Measurements from ENCODE around the gene NUMA1. TPM values are rescaled to one million over a fixed set of nuclear protein-coding genes. Genes with fewer than 3 reads are reported as not detected.
A peak's percentile ranks its signal among the peaks of the same experiment; 100 is the strongest.

The NUMA1 gene
- total and polyA plus RNA-seq, 3 experiments from 2014 or later = 73.5 to 110 (median 106) TPM

- ChIA-PET POLR2A (no interaction called here), CTCF (no interaction called here)
- no peaks in the 10 kb centered on the region for H3K9me3 Mint-ChIP-seq
- no peak overlapping the region for H3K27ac ChIP-seq (ENCODE audit: low read depth, low read length)
- H3K27ac Mint-ChIP-seq = peak overlapping the region in 1 of 8 donors; percentile 82
- H3K4me1 ChIP-seq (ENCODE audit: insufficient read depth, low read length) = no peaks in the 10 kb centered on the region
- no peak overlapping the region for H3K4me3 Mint-ChIP-seq
- H3K4me1 Mint-ChIP-seq = peaks cover 6 to 8% (median 7%) of the 10 kb centered on the region in 3 donors
- peaks cover 79% of the 10 kb centered on the region for H3K36me3 ChIP-seq (ENCODE audit: insufficient read depth, low read length)
- H3K27me3 ChIP-seq (ENCODE audit: insufficient read depth, low read length, poor library complexity, severe bottlenecking) = no peaks in the 10 kb centered on the region
- H3K4me3 ChIP-seq (ENCODE audit: low read length) = no peak overlapping the region
- H3K27me3 Mint-ChIP-seq = peaks cover 0 to 3% of the 10 kb centered on the region in 2 donors
- no peak for DNase-seq
- H3K9me3 ChIP-seq (ENCODE audit: low read length) = no peaks in the 10 kb centered on the region
- H3K36me3 Mint-ChIP-seq = peaks cover 4 to 99% (median 23%) of the 10 kb centered on the region in 3 donors
These were observed 73.8 kb downstream of the NUMA1 start for GRCh38 chr11:72006309-72007088.

DNA sequence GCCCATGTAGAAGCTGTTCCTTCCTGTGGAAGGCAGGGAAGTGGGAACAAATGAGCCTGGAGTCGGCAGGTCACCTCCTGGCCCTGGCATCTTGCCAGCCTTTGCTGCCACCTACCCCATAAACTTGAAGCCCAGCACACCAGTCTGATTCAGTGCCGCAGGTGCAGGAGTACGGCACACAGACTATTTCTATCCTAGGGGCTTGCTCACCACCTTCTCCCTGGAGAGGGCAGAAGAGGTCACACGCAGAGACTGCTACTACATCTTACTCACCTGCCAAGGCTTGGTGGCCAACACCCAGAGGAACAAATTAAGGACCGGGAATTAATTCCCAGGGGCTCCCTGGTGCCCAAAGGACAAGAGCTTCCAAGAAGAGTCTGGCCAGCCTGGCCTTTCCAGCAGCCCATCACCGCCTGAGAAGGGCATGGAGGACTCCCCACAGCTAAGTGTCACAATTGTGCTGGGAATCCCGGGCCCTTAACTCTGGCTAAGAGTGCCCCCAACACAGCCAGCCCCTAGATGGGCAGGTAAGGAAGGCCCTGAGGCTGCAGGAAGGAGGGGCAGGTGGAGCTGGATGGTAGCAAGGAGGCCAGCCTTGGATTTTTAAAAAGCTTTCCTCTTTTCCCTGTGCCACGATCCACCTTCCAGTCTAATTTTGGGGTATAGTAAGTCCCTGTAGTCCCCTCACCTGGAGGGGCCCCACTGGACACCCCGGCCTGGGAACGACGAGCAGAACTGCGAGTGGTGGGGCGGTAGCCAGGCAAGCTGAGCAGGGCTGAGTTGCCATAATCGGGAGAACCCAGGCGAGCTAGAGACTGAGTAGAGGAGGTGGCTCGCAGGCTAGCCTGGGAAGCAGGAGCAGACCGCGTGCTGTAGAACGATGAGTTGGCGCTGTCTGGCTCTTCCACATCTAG lies 74.7 kb downstream of the NUMA1 start:
- Mint-ChIP-seq H3K36me3 (peaks cover 4 to 96% (median 23%) of the 10 kb centered on the region in 3 donors), H3K4me3 (no peak overlapping the region), H3K27ac (peak overlapping the region in 2 of 8 donors; percentile 47 to 82), H3K4me1 (peaks cover 6 to 15% (median 8%) of the 10 kb centered on the region in 3 donors), H3K27me3 (peaks cover 0 to 3% of the 10 kb centered on the region in 2 donors), H3K9me3 (no peaks in the 10 kb centered on the region)
- H3K9me3 ChIP-seq (ENCODE audit: low read length) = no peaks in the 10 kb centered on the region
- DNase-seq = no peak
- no peaks in the 10 kb centered on the region for H3K4me1 ChIP-seq (ENCODE audit: insufficient read depth, low read length)
- H3K27ac ChIP-seq (ENCODE audit: low read depth, low read length) = no peak overlapping the region
- peaks cover 70% of the 10 kb centered on the region for H3K36me3 ChIP-seq (ENCODE audit: insufficient read depth, low read length)
- no peaks in the 10 kb centered on the region for H3K27me3 ChIP-seq (ENCODE audit: insufficient read depth, low read length, poor library complexity, severe bottlenecking)
- no peak overlapping the region for H3K4me3 ChIP-seq (ENCODE audit: low read length)
- ChIA-PET CTCF (no interaction called here), POLR2A (no interaction called here)

DNA sequence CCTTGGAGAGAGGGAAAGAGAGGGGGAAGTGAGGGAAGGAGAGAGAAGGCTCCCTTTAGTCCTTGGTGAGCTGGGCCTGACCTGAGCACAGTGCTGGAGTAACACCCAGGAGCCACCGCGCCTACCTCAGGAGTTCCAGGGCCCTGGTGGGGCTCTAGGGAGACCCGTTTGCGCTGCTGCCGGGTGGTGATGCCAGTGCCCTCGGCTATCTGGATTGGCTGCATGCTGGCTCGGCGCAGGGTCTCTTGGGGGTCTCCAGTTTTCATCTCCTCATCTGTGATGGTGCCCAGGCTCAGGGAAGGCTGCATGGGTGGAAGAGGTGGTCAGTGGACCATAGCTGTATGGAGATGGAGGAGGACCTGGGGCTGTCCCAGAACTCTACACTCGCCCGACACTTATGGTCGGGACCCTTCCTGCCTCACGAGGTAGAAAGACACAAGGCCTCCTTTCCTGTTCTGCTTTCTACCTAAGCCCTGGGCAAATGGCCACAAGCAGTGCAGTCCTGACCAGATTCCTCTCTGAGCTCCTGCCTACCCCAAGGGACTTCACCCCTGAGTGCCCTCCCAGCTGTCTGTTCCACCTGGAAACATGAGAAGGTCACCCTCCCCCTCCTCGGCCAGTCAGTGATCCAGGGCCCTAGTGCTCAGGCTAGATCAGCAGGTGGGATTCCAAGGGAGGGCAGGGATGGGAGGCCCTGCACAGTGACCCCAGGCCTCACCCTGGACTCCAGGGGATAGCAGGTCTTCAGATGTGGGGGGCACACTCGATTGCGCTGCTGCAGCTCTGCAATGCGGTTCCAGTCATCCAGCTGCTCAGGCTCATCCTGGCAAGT lies 75.6 kb downstream of the NUMA1 start:
- Histone ChIP-seq H3K36me3 (ENCODE audit: insufficient read depth, low read length) (peaks cover 61% of the 10 kb centered on the region), H3K9me3 (ENCODE audit: low read length) (no peaks in the 10 kb centered on the region), H3K27me3 (ENCODE audit: insufficient read depth, low read length, poor library complexity, severe bottlenecking) (no peaks in the 10 kb centered on the region), H3K4me1 (ENCODE audit: insufficient read depth, low read length) (peaks cover 8% of the 10 kb centered on the region), H3K4me3 (ENCODE audit: low read length) (no peak overlapping the region), H3K27ac (ENCODE audit: low read depth, low read length) (no peak overlapping the region)
- Mint-ChIP-seq H3K4me1 (peaks cover 7 to 23% (median 13%) of the 10 kb centered on the region in 3 donors), H3K27ac (peak overlapping the region in 1 of 8 donors; percentile 36), H3K27me3 (peaks cover 0 to 3% of the 10 kb centered on the region in 2 donors), H3K9me3 (no peaks in the 10 kb centered on the region), H3K4me3 (no peak overlapping the region), H3K36me3 (peaks cover 4 to 93% (median 23%) of the 10 kb centered on the region in 3 donors)
- CTCF ChIA-PET = interaction anchor here (1.5 kb wide), 1 partner anchor 20 kb away, joined by 3 read pairs; no protein-coding TSS in a partner anchor
- POLR2A ChIA-PET = no interaction called here
- no peak for DNase-seq

GRCh38 chr11:72003776-72004171 lies 76.6 kb downstream of the NUMA1 start:
- H3K9me3 Mint-ChIP-seq = no peaks in the 10 kb centered on the region
- DNase-seq = no peak
- peaks cover 53% of the 10 kb centered on the region for H3K36me3 ChIP-seq (ENCODE audit: insufficient read depth, low read length)
- peaks cover 17% of the 10 kb centered on the region for H3K4me1 ChIP-seq (ENCODE audit: insufficient read depth, low read length)
- no peak overlapping the region for H3K27ac ChIP-seq (ENCODE audit: low read depth, low read length)
- H3K4me3 ChIP-seq (ENCODE audit: low read length) = no peak overlapping the region
- peaks cover 0 to 3% of the 10 kb centered on the region in 2 donors for H3K27me3 Mint-ChIP-seq
- H3K27me3 ChIP-seq (ENCODE audit: insufficient read depth, low read length, poor library complexity, severe bottlenecking) = no peaks in the 10 kb centered on the region
- POLR2A ChIA-PET = no interaction called here
- H3K36me3 Mint-ChIP-seq = peaks cover 4 to 86% (median 23%) of the 10 kb centered on the region in 3 donors
- H3K4me3 Mint-ChIP-seq = no peak overlapping the region
- H3K4me1 Mint-ChIP-seq = peaks cover 16 to 33% (median 22%) of the 10 kb centered on the region in 3 donors
- no peaks in the 10 kb centered on the region for H3K9me3 ChIP-seq (ENCODE audit: low read length)
- CTCF ChIA-PET = interaction anchor here (1.5 kb wide), 1 partner anchor 21 kb away, joined by 3 read pairs; no protein-coding TSS in a partner anchor
- no peak overlapping the region for H3K27ac Mint-ChIP-seq

- ChIA-PET POLR2A (no interaction called here), CTCF (interaction anchor here (1.5 kb wide), 1 partner anchor 22 kb away, joined by 3 read pairs; no protein-coding TSS in a partner anchor)
- no peak for DNase-seq
- Histone ChIP-seq H3K27me3 (ENCODE audit: insufficient read depth, low read length, poor library complexity, severe bottlenecking) (no peaks in the 10 kb centered on the region), H3K9me3 (ENCODE audit: low read length) (no peaks in the 10 kb centered on the region), H3K27ac (ENCODE audit: low read depth, low read length) (no peak overlapping the region), H3K36me3 (ENCODE audit: insufficient read depth, low read length) (peaks cover 48% of the 10 kb centered on the region), H3K4me1 (ENCODE audit: insufficient read depth, low read length) (peaks cover 24% of the 10 kb centered on the region), H3K4me3 (ENCODE audit: low read length) (no peak overlapping the region)
- Mint-ChIP-seq H3K36me3 (peaks cover 4 to 80% (median 20%) of the 10 kb centered on the region in 3 donors), H3K4me1 (peaks cover 23 to 40% (median 28%) of the 10 kb centered on the region in 3 donors), H3K27me3 (peaks cover 0 to 3% of the 10 kb centered on the region in 2 donors), H3K4me3 (no peak overlapping the region), H3K27ac (peak overlapping the region in 4 of 8 donors; percentile 7 to 61 (median 30)), H3K9me3 (no peaks in the 10 kb centered on the region)
These were observed 77.2 kb downstream of the NUMA1 start for GRCh38 chr11:72002841-72003775.

DNA sequence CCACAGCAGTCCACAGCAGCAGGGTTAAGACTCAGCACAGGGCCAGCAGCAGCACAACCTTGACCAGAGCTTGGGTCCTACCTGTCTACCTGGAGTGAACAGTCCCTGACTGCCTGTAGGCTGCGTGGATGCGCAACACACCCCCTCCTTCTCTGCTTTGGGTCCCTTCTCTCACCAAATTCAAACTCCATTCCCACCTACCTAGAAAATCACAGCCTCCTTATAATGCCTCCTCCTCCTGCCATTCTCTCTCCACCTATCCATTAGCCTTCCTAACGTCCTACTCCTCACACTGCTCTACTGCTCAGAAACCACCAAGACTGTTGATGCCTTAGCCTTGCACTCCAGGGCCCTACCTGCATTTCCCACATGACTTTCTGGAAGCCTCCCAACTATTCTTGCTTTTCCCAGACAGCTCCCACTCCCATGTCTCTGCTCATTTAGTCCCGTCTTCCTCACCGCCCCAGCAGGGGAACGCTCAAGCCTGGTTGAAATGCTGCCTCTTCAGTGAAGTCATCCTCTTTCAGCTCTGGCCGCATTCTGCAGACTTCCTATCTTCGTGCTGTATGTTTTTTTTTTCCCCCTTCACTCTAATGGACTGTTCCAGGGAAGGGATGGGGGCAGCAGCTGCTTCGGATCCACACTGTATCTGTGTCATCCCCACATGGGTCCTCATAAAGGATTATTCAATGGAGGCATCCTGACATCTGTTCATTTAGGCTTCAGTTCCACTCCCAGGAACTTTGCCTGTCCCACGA lies 78.3 kb downstream of the NUMA1 start:
- H3K27me3 ChIP-seq (ENCODE audit: insufficient read depth, low read length, poor library complexity, severe bottlenecking) = no peaks in the 10 kb centered on the region
- peaks cover 0 to 1% of the 10 kb centered on the region in 2 donors for H3K27me3 Mint-ChIP-seq
- DNase-seq = no peak
- peaks cover 0 to 69% (median 13%) of the 10 kb centered on the region in 3 donors for H3K36me3 Mint-ChIP-seq
- POLR2A ChIA-PET = no interaction called here
- H3K27ac Mint-ChIP-seq = peak overlapping the region in 7 of 8 donors; percentile 8 to 94 (median 70)
- no peak overlapping the region for H3K4me3 ChIP-seq (ENCODE audit: low read length)
- peaks cover 25 to 42% (median 29%) of the 10 kb centered on the region in 3 donors for H3K4me1 Mint-ChIP-seq
- H3K4me1 ChIP-seq (ENCODE audit: insufficient read depth, low read length) = peaks cover 25% of the 10 kb centered on the region
- no peaks in the 10 kb centered on the region for H3K9me3 Mint-ChIP-seq
- peaks cover 38% of the 10 kb centered on the region for H3K36me3 ChIP-seq (ENCODE audit: insufficient read depth, low read length)
- H3K27ac ChIP-seq (ENCODE audit: low read depth, low read length) = no peak overlapping the region
- H3K9me3 ChIP-seq (ENCODE audit: low read length) = no peaks in the 10 kb centered on the region
- peak overlapping the region in 1 of 7 donors; percentile 25 for H3K4me3 Mint-ChIP-seq
- CTCF ChIA-PET = no interaction called here

Measured in CD8-positive, alpha-beta memory T cell (primary cell).